ACC112 (cell line): ENCODE results near the gene RETREG1.

Experiments used
- H2AFZ ChIP-seq: fragments of 200-600 bp; sonication (generic); one replicate; pipeline ENCODE4 v1.6.0; 2017; ENCODE audit warnings: antibody characterized with exemption, low read length; ENCODE audit not compliant: unreplicated experiment
- H3K27ac ChIP-seq: fragments of 200-600 bp; sonication (generic); 2 replicates; pipeline ENCODE4 v1.5.1; 2014; ENCODE audit warnings: low read depth, mild to moderate bottlenecking, antibody characterized with exemption, low read length, moderate library complexity
- H3K27me3 ChIP-seq: fragments of 200-600 bp; sonication (generic); 2 replicates; pipeline ENCODE4 v1.6.1; 2014; ENCODE audit warnings: mild to moderate bottlenecking, antibody characterized with exemption, low read length, moderate library complexity, mixed read lengths; ENCODE audit not compliant: insufficient read depth
- H3K36me3 ChIP-seq: fragments of 200-600 bp; sonication (generic); 2 replicates; pipeline ENCODE4 v1.6.1; 2016; ENCODE audit warnings: mild to moderate bottlenecking, antibody characterized with exemption, low read length, moderate library complexity, mixed read lengths; ENCODE audit not compliant: insufficient read depth
- H3K4me1 ChIP-seq: fragments of 200-600 bp; sonication (generic); one replicate; pipeline ENCODE4 v1.6.1; 2016; ENCODE audit warnings: low read length, mixed read lengths; ENCODE audit not compliant: insufficient read depth, unreplicated experiment, control insufficient read depth
- H3K4me3 ChIP-seq: fragments of 200-600 bp; sonication (generic); 2 replicates; pipeline ENCODE4 v1.5.1; 2014; ENCODE audit warnings: mild to moderate bottlenecking, low read depth, low read length
- H3K79me2 ChIP-seq: fragments of 200-600 bp; sonication (generic); one replicate; pipeline ENCODE4 v1.6.0; 2016; ENCODE audit warnings: low read length; ENCODE audit not compliant: control insufficient read depth, unreplicated experiment, insufficient read depth

The RETREG1 gene

DNA sequence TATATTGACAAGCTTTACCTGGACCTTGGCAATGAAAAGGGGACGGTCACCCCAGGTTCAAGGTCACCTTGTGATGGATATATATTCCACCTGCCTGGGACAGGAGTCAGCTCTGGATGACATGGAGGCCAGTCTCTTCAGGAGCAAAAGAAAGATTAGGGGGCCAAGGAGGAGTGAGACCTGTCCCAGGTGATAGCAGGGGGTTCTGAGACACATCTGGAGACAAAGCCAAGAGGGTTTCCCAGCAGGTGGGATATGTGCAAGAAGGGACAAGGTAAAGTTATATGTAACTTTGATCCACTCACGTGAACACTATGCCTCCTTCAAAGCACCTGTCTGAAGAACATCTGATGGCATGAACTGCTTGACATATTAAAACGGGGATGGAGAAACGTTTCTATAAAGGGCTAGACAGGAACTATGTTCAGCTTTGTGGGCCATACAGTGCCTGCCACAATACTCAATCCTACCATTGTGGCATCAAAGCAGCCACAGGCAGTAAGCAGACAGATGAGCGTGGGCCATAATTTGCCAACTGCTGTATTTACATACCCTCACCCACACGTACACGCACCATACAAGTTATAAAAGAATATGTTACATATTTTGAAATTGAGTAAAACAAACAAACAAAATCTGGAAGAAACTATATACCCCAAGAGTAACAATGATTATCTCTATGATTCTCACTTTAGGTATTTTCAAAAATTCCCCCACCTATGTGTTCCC lies 88.3 kb downstream of the RETREG1 start:
- no peaks in the 10 kb centered on the region for H3K79me2 ChIP-seq
- H3K36me3 ChIP-seq = no peaks in the 10 kb centered on the region
- no peak overlapping the region for H3K4me3 ChIP-seq
- H3K4me1 ChIP-seq = no peaks in the 10 kb centered on the region
- H3K27ac ChIP-seq = no peak overlapping the region
- no peak overlapping the region for H2AFZ ChIP-seq
- peaks cover 8% of the 10 kb centered on the region; the same call in 1 of the 2 replicates for H3K27me3 ChIP-seq

DNA sequence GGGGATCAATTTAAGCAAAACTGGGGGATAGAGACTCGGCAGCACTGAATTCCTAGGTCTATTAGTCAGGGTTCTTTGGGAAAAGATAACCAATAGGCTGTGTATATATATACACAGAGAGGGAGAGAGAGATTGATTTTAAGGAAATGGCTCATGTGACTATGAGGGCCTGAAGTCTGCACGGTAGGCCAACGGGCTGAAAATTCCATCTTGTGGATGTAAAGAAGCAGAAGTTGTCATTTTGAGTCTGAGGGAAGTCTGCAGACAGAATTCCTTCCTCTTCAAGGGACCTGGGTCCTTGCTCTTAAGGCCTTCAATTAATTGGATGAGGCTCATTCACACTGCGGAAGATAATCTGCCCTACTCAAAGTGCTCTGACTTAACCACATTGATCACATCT lies 91.1 kb downstream of the RETREG1 start:
- H3K27ac ChIP-seq = no peak overlapping the region
- no peak overlapping the region for H2AFZ ChIP-seq
- H3K79me2 ChIP-seq = no peaks in the 10 kb centered on the region
- H3K4me3 ChIP-seq = no peak overlapping the region
- H3K4me1 ChIP-seq = no peaks in the 10 kb centered on the region
- H3K36me3 ChIP-seq = no peaks in the 10 kb centered on the region
- H3K27me3 ChIP-seq = peaks cover 30% of the 10 kb centered on the region

DNA sequence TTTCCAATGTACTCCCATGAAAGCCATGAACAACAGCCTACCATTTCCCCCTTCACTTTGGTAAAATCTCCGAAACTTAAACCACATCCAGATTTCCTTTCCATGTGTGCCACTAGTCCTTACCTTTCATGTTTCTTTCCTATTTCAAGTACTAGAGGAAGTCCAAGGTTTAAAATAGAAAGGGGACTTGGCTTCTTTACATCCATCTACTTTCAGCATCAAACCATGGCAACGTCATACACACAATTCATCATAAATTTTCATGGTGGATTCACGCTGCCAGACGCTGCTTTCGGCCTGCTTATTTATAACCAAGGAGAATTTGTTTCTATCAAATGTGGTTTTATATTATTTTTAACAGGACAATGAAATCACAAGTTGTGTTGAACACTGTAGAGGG lies 92.5 kb downstream of the RETREG1 start:
- Histone ChIP-seq H3K79me2 (no peaks in the 10 kb centered on the region), H3K4me3 (no peak overlapping the region), H3K36me3 (no peaks in the 10 kb centered on the region), H3K4me1 (no peaks in the 10 kb centered on the region), H3K27me3 (peaks cover 33% of the 10 kb centered on the region), H3K27ac (no peak overlapping the region), H2AFZ (no peak overlapping the region)

DNA sequence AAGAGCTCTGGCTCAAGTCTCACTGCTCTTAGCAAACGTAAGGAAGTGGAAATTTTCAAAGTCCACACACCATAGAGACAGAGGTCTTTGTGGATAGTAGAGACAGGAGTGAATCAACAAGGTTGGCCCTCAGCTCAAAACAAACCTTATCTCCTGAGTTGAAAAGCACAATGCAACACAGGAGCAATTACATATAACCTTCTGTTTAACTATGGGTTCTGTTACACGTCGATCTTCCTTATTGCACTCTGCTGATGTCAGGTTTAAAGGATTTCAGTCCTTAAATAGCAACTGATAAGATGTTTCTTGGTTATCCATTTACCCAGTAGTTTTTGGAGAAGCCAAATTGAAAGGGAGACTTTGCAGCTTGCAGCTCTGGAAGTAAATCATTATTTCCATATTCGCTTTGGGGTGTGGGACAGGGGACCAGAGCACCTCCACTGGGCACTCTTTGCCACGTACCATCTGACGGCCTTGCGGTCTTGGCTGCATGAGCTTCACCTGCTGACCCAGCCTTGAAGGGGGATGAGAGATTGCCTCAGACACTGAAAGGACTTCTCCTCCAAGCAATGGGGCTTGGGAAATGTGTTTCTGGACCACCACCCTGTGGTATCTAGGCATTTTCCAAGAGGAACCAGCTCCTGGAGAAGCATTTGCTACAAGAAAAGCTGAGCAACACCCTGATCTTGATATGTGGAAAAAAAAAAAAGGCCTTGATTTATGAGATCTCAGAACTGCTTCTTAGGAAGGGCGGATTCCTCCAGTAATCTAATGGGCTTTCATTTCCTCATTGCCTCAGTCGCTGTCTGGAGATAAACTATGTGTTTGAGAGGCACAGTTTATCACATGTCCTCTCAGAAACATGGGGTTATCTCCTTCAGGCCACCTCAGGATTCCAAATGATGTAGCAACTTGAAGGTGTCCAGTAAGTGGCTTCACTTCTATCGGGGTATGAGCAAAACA lies 95.0 kb downstream of the RETREG1 start:
- Histone ChIP-seq H3K27me3 (peaks cover 33% of the 10 kb centered on the region), H3K79me2 (no peaks in the 10 kb centered on the region), H2AFZ (no peak overlapping the region), H3K36me3 (no peaks in the 10 kb centered on the region), H3K4me1 (no peaks in the 10 kb centered on the region), H3K4me3 (no peak overlapping the region), H3K27ac (no peak overlapping the region)

DNA sequence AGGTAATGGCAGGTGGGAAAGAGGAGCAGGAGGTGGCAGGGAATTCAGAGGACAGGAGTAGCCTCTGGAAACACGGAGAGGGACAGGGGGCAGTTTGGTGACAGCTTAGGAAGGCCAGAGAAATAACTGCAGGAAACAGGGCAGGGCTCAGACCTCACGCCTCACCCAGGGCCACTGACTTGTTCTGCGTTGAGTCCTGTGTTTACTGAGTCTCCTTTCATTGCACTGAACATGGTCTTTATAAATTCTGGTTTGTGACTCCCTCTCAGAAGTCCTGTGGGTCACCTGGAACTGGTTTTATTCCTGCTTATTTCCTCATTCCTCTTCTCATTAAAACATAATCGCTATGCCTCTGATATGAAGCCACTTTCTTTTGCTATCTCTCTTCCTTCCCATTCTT lies 96.0 kb downstream of the RETREG1 start:
- H2AFZ ChIP-seq = no peak overlapping the region
- H3K27ac ChIP-seq = no peak overlapping the region
- H3K4me3 ChIP-seq = no peak overlapping the region
- no peaks in the 10 kb centered on the region for H3K79me2 ChIP-seq
- H3K4me1 ChIP-seq = no peaks in the 10 kb centered on the region
- H3K36me3 ChIP-seq = no peaks in the 10 kb centered on the region
- H3K27me3 ChIP-seq = peaks cover 36% of the 10 kb centered on the region

DNA sequence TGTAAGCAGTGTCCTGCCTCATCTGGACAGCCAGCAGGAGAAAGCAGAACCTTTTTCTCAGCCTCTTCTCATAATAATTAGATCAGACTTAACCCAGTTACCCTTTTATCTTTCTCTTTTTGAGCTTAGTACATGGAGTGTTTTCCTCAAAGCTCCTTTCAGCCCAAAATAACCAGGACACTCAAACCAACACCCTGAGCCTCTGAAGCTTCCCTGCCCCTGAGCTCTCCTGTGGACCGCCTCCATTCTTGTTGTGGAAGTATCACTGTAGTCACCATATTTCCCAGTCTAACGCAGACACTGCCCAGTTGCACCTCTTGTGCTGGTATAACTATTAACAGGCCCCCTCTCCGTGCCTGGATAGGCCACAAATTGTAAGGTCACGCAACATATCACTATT lies 97.4 kb downstream of the RETREG1 start:
- no peak overlapping the region for H3K4me3 ChIP-seq
- H2AFZ ChIP-seq = no peak overlapping the region
- H3K27ac ChIP-seq = no peak overlapping the region
- no peaks in the 10 kb centered on the region for H3K79me2 ChIP-seq
- no peaks in the 10 kb centered on the region for H3K36me3 ChIP-seq
- H3K4me1 ChIP-seq = no peaks in the 10 kb centered on the region
- peaks cover 36% of the 10 kb centered on the region for H3K27me3 ChIP-seq

DNA sequence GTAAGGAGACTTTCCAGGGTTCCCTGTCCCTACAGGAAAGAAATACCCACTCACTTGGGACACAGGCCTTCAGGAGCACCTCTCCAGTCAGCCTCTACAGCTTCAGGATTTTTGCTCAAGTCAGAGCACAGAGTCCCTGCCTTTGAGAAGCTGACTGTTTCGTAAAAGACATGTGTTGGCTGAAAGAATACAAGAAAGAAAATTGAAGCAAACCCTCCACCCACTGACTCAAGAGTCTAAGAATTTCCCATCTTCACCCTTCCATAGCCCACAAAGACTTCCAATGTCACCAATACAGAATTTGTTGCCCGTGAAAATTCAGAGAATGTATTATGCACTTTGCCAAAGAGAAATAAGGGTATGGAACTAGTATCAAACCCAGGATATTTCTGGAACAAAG lies 98.2 kb downstream of the RETREG1 start:
- no peaks in the 10 kb centered on the region for H3K36me3 ChIP-seq
- H3K4me3 ChIP-seq = no peak overlapping the region
- no peaks in the 10 kb centered on the region for H3K79me2 ChIP-seq
- no peak overlapping the region for H3K27ac ChIP-seq
- no peak overlapping the region for H2AFZ ChIP-seq
- H3K27me3 ChIP-seq = peaks cover 29% of the 10 kb centered on the region
- H3K4me1 ChIP-seq = no peaks in the 10 kb centered on the region

DNA sequence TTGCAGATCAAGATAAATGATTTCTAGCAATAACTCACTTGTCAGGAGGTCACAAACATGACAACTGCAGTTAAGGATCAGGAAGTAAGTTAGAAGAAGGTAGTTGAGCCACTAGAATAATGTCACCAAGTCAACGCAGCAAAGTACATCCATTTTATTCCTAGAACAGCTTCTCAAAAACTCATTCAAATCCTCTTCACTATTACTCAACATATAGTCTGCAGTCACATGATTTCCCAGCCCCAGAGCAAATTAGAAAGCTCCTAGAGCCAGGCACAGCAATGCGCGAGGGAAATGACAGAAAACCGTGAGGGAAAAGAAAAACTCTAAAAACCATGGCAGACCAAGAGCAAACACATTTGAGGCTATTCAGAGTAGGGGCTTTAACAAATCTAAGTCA lies 101.3 kb downstream of the RETREG1 start:
- Histone ChIP-seq H3K27ac (no peak overlapping the region), H3K79me2 (no peaks in the 10 kb centered on the region), H2AFZ (no peak overlapping the region), H3K4me3 (no peak overlapping the region), H3K36me3 (no peaks in the 10 kb centered on the region), H3K4me1 (no peaks in the 10 kb centered on the region), H3K27me3 (0 out of 2 replicates have a peak, but pooled peaks cover 6% of the 10 kb centered on the region)

DNA sequence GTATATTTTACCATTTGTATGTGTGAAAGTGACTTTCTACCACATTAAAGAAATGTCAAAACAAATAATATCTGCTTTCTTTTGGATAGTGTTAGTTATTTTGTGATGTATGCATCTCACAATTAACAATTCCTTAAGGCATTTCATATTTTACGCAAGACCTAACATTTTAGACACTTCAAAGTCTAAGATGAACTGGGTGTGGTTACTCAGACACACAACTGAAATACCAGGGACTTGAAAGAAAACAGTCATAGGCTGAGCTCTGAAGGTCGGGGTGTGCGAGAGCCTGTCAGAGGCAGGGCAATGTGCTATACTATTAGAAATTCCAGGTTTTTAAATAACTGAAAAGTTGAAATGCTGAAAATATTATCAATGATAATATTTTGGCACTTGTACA lies 106.7 kb downstream of the RETREG1 start:
- Histone ChIP-seq H2AFZ (no peak overlapping the region), H3K36me3 (no peaks in the 10 kb centered on the region)

DNA sequence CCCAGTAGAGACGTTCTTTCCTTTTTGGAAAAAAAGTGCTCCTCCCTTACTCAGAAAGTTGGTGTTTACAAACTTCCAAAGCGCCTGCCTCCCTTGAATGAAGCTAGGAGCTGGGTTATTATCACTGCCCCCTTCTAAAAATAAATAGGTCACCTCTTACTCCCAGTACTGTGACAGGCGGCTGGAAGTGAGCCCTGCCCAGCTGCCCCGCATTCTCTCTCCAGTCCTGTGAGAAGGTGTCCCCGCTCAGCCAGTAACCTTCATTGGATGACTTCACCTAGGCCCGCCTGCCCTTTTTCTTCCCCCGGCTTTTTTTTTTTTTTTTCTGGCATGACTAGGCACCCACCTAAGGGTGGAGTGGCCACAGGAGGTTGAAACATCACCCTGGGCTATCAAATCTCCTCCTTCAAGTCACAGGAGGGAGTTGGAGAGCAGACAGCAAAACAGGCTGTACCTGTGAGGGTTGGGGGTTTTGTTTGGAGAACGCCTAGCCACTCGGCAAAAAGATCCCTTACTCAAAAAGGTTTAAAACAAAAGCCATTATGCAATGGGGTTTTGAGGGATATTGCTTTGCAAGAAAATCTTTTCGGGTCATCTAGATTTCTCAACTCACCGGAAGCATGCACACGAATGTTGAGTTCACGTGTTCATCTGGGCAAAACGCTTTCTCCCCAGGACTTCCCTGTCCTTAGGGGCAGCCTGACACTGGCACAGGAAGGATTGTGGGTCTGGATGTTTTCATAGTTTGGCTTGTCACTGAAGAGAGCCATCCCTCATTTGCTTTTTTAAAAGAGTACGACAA lies 107.9 kb downstream of the RETREG1 start:
- Histone ChIP-seq H3K36me3 (no peaks in the 10 kb centered on the region), H3K4me1 (peaks cover 10% of the 10 kb centered on the region), H3K27me3 (no peaks in the 10 kb centered on the region), H3K79me2 (no peaks in the 10 kb centered on the region), H3K4me3 (no peak overlapping the region), H3K27ac (no peak overlapping the region), H2AFZ (no peak overlapping the region)

More for the DNA sequence above, 106.7 kb downstream of the RETREG1 start:
- Histone ChIP-seq H3K27me3 (no peaks in the 10 kb centered on the region), H3K27ac (no peak overlapping the region), H3K79me2 (no peaks in the 10 kb centered on the region), H3K4me1 (peaks cover 10% of the 10 kb centered on the region), H3K4me3 (no peak overlapping the region)
